HEK293T (cell line): Measurements from ENCODE around the gene PRPF19.

ENCODE experiments used
- CTCF ChIA-PET: fragments of 350-600 bp; formaldehyde crosslinking; extraction: SDS; loops from one replicate; lab custom pipeline; 2021; ENCODE audit warnings: antibody characterized with exemption, inconsistent platforms; lab: Yijun Ruan, JAX
- POLR2A ChIA-PET: fragments of 350-600 bp; formaldehyde crosslinking; extraction: SDS; loops from one replicate; lab custom pipeline; 2020; ENCODE audit warnings: antibody characterized with exemption, inconsistent platforms; lab: Yijun Ruan, JAX
- DNase-seq: peaks from one replicate; pipeline ENCODE4 v3.0.0; 2012; ENCODE audit warnings: mixed read lengths; ENCODE audit errors: extremely low spot score
- ARNT ChIP-seq: fragments of 450-650 bp; IDR thresholded peaks from 2 replicates; pipeline ENCODE4 v1.6.1; 2017; ENCODE audit warnings: mild to moderate bottlenecking
- BHLHE40 ChIP-seq: fragments of 450-650 bp; IDR thresholded peaks from 2 replicates; pipeline ENCODE4 v1.6.1; 2016; ENCODE audit warnings: mild to moderate bottlenecking, moderate library complexity, borderline replicate concordance
- CTBP1 ChIP-seq: fragments of 450-650 bp; IDR thresholded peaks from 2 replicates; pipeline ENCODE4 v1.6.1; 2016; ENCODE audit warnings: borderline replicate concordance
- ELF4 ChIP-seq: fragments of 450-650 bp; IDR thresholded peaks from 2 replicates; pipeline ENCODE4 v1.6.1; 2017; ENCODE audit warnings: antibody characterized with exemption
- FOXA1 ChIP-seq: fragments of 450-650 bp; IDR thresholded peaks from 2 replicates; pipeline ENCODE4 v1.6.1; 2016; ENCODE audit warnings: mild to moderate bottlenecking
- FOXK2 ChIP-seq: fragments of 450-650 bp; IDR thresholded peaks from 2 replicates; pipeline ENCODE4 v1.6.1; 2016; ENCODE audit warnings: mild to moderate bottlenecking
- FOXM1 ChIP-seq: fragments of 450-650 bp; IDR thresholded peaks from 2 replicates; pipeline ENCODE4 v1.6.1; 2017; ENCODE audit warnings: mild to moderate bottlenecking, borderline replicate concordance
- HDGF ChIP-seq: fragments of 450-650 bp; IDR thresholded peaks from 2 replicates; pipeline ENCODE4 v1.6.1; 2017; ENCODE audit warnings: antibody characterized with exemption, borderline replicate concordance
- L3MBTL2 ChIP-seq: fragments of 450-650 bp; conservative IDR thresholded peaks from 2 replicates; pipeline ENCODE4 v1.6.1; 2016; ENCODE audit warnings: mild to moderate bottlenecking
- LEF1 ChIP-seq: fragments of 450-650 bp; IDR thresholded peaks from 2 replicates; pipeline ENCODE4 v1.6.1; 2017; ENCODE audit warnings: mild to moderate bottlenecking, borderline replicate concordance
- NFRKB ChIP-seq: fragments of 450-650 bp; IDR thresholded peaks from 2 replicates; pipeline ENCODE4 v1.6.1; 2016; ENCODE audit warnings: mild to moderate bottlenecking, moderate library complexity
- SP1 ChIP-seq: fragments of 450-650 bp; IDR thresholded peaks from 2 replicates; pipeline ENCODE4 v1.6.1; 2017
- SUZ12 ChIP-seq: fragments of 450-650 bp; IDR thresholded peaks from 2 replicates; pipeline ENCODE4 v1.6.1; 2016; ENCODE audit warnings: mild to moderate bottlenecking
- TARDBP ChIP-seq: fragments of 450-650 bp; IDR thresholded peaks from 2 replicates; pipeline ENCODE4 v1.6.1; 2016
- ZNF384 ChIP-seq: fragments of 450-650 bp; IDR thresholded peaks from 2 replicates; pipeline ENCODE4 v1.6.1; 2016
- TF ChIP-seq, protein P1 (sequence below): fragments of 450-650 bp; IDR thresholded peaks from 2 replicates; pipeline ENCODE4 v1.6.1; 2016

Gene PRPF19

DNA sequence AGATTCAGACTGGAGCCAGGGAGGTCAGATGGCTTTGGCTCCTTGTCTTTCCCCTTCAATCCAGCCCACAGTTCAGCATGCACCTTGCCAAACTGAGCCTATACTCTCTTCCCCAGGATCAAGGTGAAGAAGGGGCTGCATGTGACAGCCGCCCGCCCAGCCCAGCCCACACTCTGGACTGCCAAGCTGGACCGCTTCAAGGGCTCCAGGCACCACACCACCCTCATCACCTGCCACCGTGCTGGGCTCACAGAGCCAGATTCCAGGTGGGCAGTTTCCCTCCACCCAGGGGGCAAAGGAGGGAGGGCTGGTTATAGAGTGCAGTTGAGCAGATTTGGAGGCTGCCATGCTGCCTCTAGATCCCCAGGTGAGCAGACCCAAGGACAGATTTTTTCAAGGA is 24.0 kb upstream of the PRPF19 start:
- ChIA-PET CTCF (interaction anchor here (1.0 kb wide), 1 partner anchor 31 kb away, joined by 3 read pairs; no protein-coding TSS in a partner anchor), POLR2A (no interaction called here)
- no peak for TF ChIP-seq CTBP1
- DNase-seq, result no peak

DNA sequence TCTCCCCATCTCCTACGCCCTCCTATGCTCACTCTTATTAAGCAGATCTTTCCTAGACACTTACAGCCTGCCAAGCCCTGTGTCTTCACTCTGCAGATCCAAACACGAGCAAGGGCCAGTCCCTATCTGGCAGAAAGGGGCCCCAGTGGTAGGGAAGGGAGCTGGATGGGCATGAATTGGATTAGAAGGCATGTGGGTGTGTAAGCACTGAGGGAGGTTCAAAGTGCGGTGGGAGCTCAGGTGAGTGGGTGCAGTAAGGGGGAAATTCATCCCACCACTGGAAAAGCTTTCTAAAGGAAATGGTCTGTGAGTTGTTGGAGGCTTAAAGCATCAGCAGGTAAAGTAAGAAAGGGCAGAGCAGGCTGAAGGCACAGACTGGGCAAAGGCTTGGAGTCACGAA is 23.4 kb upstream of the PRPF19 start:
- POLR2A ChIA-PET, result no interaction called here
- CTCF ChIA-PET, result interaction anchor here (1.0 kb wide), 1 partner anchor 30 kb away, joined by 3 read pairs; no protein-coding TSS in a partner anchor
- DNase-seq, result no peak
- no peak for TF ChIP-seq TARDBP
- TF ChIP-seq FOXA1, result no peak
- TF ChIP-seq LEF1, result no peak
- no peak for TF ChIP-seq SUZ12
- no peak for TF ChIP-seq CTBP1
- no peak for TF ChIP-seq SP1
- TF ChIP-seq, protein P1, sequence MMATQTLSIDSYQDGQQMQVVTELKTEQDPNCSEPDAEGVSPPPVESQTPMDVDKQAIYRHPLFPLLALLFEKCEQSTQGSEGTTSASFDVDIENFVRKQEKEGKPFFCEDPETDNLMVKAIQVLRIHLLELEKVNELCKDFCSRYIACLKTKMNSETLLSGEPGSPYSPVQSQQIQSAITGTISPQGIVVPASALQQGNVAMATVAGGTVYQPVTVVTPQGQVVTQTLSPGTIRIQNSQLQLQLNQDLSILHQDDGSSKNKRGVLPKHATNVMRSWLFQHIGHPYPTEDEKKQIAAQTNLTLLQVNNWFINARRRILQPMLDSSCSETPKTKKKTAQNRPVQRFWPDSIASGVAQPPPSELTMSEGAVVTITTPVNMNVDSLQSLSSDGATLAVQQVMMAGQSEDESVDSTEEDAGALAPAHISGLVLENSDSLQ, result no peak
- no peak for TF ChIP-seq ZNF384
- no peak for TF ChIP-seq L3MBTL2
- TF ChIP-seq BHLHE40, result no peak
- no peak for TF ChIP-seq HDGF
- TF ChIP-seq FOXK2, result no peak
- no peak for TF ChIP-seq FOXM1
- TF ChIP-seq ARNT, result no peak
- no peak for TF ChIP-seq NFRKB
- no peak for TF ChIP-seq ELF4

DNA sequence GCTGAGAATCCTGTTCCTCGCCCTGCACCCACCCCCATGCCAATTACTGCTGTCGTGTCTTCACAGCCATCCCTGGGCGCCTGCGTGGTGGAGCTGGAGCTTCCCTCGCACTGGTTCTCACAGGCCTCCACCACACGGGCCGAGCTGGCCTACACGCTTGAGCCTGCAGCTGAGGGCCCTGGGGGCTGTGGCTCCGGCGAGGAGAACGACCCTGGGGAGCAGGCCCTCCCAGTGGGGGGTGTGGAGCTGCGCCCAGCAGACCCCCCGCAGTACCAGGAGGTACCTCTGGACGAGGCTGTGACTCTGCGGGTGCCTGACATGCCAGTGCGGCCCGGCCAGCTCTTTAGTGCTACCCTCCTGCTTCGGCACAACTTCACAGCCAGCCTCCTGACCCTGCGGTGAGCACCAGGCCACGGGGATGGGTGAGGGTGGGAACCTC is 22.2 kb upstream of the PRPF19 start:
- no peak for DNase-seq
- ChIA-PET POLR2A (interaction anchor here (2.1 kb wide), 1 partner anchor 15 kb away, joined by 8 read pairs; the partner anchor contains the start of gene TMEM109), CTCF (no interaction called here)
- TF ChIP-seq CTBP1 (no peak), L3MBTL2 (no peak), SP1 (no peak), SUZ12 (no peak), FOXM1 (no peak), ZNF384 (no peak), LEF1 (no peak), FOXA1 (no peak), NFRKB (no peak), BHLHE40 (no peak), ELF4 (no peak), FOXK2 (no peak), HDGF (no peak), TARDBP (no peak), ARNT (no peak)
- TF ChIP-seq, protein P1, result no peak

DNA sequence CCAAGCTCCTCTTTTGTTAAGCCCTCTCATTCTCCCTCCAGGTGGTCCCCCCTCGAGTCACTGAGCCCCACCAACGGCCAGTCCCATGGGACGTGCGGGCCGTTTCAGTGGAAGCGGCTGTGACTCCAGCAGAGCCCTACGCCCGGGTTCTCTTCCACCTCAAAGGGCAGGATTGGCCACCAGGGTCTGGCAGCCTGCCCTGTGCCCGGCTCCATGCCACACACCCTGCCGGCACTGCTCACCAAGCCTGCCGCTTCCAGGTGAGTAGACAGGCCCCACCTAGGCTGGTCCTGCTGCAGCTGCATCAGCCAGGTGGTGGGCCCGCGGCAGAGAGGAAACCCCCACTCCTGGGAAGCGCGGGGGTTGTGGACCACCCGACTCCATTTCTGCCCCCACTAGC is 21.2 kb upstream of the PRPF19 start:
- DNase-seq, result no peak
- ChIA-PET POLR2A (interaction anchor here (2.1 kb wide), 1 partner anchor 14 kb away, joined by 8 read pairs; the partner anchor contains the start of gene TMEM109), CTCF (no interaction called here)
- no peak for TF ChIP-seq LEF1
- no peak for TF ChIP-seq L3MBTL2
- no peak for TF ChIP-seq CTBP1
- no peak for TF ChIP-seq TARDBP
- no peak for TF ChIP-seq ELF4
- no peak for TF ChIP-seq HDGF
- TF ChIP-seq BHLHE40, result no peak
- no peak for TF ChIP-seq SP1
- no peak for TF ChIP-seq ZNF384
- TF ChIP-seq, protein P1, result no peak
- no peak for TF ChIP-seq FOXA1
- no peak for TF ChIP-seq SUZ12
- no peak for TF ChIP-seq ARNT
- no peak for TF ChIP-seq NFRKB
- no peak for TF ChIP-seq FOXM1
- no peak for TF ChIP-seq FOXK2

DNA sequence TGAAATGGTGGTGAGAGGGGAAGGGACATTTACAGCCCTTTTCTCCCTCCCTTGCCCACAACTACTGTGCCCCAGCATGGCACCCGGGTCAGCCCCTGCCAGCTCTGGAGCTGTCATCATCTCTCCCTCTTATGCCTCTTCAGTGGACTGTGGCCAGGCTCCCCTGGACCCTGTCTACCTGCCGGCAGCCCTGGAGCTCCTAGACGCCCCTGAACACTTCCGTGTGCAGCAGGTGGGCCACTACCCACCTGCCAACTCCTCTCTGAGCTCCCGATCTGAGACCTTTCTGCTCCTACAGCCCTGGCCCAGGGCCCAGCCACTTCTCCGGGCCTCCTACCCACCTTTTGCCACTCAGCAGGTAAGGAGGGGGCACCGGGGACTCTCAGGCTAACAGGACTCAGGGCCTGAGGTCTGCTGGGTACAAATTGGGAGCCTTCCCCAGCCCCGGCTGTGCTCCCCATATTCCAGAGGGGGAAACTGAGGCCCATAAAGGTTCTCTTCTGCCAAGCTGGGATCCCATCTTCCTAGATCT is 20.7 kb upstream of the PRPF19 start:
- POLR2A ChIA-PET, result interaction anchor here (0.6 to 2.1 kb wide), 2 partner anchors 14 to 21 kb away, joined by 3 to 8 read pairs; partner anchors contain the start of gene TMEM109
- TF ChIP-seq TARDBP (no peak), CTBP1 (no peak), SUZ12 (no peak), BHLHE40 (no peak), ZNF384 (no peak)
- CTCF ChIA-PET, result no interaction called here
- no peak for DNase-seq

DNA sequence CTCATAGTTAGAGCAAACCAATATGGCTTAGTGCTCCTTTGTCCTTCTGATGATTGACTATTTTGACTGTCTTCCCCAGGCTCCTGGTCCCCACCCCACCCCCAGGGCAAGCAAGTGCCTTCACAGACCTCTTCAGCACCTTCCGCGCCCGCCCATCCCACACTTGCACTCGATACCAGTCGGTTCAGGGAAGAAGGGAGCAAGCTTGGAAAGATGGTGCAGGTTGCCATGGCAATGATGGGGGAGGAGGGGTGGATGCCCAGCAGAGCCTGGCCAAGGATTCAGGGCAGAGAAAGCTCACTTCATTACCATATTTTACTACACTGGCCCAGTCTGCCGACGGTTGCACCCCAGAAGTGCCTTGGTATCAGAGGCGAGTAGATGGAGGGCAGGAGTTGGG is 20.1 kb upstream of the PRPF19 start:
- CTCF ChIA-PET, result no interaction called here
- TF ChIP-seq SUZ12, result no peak
- TF ChIP-seq, protein P1, result no peak
- no peak for TF ChIP-seq ZNF384
- no peak for TF ChIP-seq CTBP1
- no peak for TF ChIP-seq ELF4
- TF ChIP-seq HDGF, result no peak
- TF ChIP-seq FOXK2, result no peak
- no peak for TF ChIP-seq TARDBP
- TF ChIP-seq BHLHE40, result no peak
- TF ChIP-seq SP1, result no peak
- TF ChIP-seq FOXM1, result no peak
- DNase-seq, result no peak
- POLR2A ChIA-PET, result interaction anchor here (0.6 to 2.1 kb wide), 2 partner anchors 13 to 21 kb away, joined by 3 to 8 read pairs; partner anchors contain the start of gene TMEM109
